K562 treated with DMSO at 1 percent for 4 hours (cell line): ENCODE results near the gene F2RL2. TPM values are rescaled to one million over a fixed set of nuclear protein-coding genes. Genes with fewer than 3 reads are reported as not detected.

ENCODE experiments used
- total RNA-seq: library from RNA; unstranded; fragments of 300-600 nt; gene quantifications from 2 replicates; pipeline ENCODE4 v1.2.3, GENCODE V29; 2022; ENCODE audit not compliant: insufficient read depth

The F2RL2 gene, protein sequence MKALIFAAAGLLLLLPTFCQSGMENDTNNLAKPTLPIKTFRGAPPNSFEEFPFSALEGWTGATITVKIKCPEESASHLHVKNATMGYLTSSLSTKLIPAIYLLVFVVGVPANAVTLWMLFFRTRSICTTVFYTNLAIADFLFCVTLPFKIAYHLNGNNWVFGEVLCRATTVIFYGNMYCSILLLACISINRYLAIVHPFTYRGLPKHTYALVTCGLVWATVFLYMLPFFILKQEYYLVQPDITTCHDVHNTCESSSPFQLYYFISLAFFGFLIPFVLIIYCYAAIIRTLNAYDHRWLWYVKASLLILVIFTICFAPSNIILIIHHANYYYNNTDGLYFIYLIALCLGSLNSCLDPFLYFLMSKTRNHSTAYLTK
- not detected in 2 replicates for total RNA-seq

GRCh38 chr5:76622973-76623596 lies at the start of gene F2RL2:
F2RL2 (minus strand) TSS chr5:76623403; CDS start chr5:76623230, 173 bp downstream.

Other genes starting within 250 kb of the F2RL2 start
- gene IQGAP2, start 220.1 kb downstream of the F2RL2 start, total RNA-seq: 4.1 and 9.2 TPM in 2 replicates
- 4.4 and 5.1 TPM in 2 replicates for gene F2R, start 92.7 kb upstream of the F2RL2 start, total RNA-seq
- not detected in 2 replicates for gene F2RL1, start 195.6 kb upstream of the F2RL2 start, total RNA-seq
- gene S100Z, start 226.6 kb upstream of the F2RL2 start, total RNA-seq: not detected in 2 replicates